Hepatic stellate cell (primary cell): Measurements from ENCODE around the gene OSBPL5.

Experiments used
- DNase-seq: peaks from one replicate; pipeline ENCODE4 v3.0.0; 2011; ENCODE audit warnings: low spot score

Gene OSBPL5

DNA sequence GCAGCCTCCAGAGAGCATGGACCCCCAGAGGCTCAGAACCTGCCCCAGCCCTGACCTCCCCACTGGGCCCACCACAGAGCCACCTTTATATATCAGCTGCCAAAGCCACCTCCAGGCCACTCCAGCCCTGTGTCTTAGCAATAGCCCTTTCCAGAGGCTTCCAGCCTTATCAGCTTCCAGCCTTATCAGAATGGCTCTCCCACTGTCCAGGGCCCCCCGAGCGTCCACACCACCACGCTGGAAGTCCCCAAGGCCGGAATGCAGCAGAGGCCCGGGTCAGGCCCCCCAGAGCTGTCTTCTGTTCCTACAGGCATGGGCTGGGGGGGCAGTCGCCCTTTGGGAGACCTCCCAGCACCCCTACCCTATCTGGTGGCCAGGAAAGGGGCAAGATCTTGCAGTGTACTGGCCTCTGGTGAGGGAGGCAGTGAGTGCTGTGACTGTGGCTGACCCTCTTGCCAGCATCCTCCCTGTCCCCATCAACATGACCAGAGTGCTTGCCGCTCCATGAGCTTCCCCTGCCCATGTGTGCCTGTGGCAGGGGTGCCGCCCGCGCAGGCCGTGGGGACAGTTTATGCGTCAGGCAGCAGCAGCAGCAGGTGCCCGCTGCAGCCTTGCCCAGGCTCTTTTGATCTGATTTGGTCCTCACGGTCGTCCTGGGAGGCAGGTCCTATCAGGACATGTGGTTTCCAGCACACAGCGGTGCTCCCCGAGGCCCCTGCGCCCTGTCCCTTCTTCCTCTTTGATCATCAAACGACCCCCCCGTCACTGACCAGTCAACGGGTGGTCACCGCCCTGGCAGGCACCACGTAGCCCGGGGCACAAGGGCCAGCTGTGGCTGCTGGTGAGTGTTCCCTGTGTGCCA, 15.9 kb downstream of the OSBPL5 start:
- DNase-seq = no peak

DNA sequence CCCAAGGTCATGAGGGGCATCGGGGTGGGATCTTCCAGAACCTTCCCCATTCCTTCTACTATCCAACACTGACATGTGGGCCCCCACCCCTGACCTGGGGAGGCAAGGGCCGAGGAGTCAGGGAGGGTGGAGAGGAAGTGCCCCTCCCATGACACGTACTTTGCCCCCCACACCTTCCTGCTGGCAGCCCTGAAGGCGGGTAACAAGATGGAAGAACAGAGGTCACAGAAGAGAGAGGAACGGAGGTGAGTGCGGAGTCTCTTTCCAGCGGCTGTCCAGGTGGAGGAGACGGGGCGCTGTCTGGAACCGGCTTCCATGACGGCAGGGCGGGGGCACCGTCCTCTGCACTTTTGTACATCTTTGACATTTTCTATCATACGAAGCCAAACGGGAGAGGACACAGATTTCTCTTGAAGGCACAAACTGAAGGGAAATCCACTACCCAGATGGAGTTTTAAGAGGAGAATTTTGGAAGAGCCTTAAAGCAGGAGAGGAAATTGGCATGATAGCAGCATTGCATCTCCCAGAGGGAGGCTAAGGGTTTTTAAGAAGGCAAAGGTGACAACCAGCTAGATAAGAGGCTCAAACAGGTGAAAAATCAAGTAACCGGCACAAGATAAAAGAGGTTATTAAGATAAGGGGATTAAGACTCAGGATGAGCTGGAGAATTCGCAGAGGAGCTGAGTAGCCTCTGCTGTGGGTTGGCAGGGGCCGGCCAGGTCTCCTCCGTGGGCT, 16.7 kb downstream of the OSBPL5 start:
- DNase-seq = no peak

DNA sequence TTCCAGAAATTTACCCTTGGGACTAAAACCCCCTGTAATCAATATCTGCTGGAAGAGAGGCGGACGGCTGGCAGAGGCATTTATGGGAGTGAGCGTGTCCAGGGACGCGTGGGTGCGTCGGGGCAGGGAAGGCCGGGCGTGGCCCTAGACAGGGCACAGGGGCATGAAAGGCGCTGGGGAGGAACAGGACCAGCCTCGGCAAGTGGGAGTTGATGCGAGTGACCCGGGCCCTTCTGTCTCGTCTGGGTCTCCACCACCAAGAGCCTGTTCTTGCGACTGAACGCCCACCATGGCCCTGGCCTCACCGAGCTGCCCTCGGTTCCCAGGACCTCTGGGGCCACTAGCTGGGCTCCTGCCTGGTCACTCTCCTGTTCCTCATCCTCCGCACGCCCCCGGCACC, 17.5 kb downstream of the OSBPL5 start:
- no peak for DNase-seq

GRCh38 chr11:3147257-3147619, 17.9 kb downstream of the OSBPL5 start:
- peak; percentile 58 for DNase-seq

DNA sequence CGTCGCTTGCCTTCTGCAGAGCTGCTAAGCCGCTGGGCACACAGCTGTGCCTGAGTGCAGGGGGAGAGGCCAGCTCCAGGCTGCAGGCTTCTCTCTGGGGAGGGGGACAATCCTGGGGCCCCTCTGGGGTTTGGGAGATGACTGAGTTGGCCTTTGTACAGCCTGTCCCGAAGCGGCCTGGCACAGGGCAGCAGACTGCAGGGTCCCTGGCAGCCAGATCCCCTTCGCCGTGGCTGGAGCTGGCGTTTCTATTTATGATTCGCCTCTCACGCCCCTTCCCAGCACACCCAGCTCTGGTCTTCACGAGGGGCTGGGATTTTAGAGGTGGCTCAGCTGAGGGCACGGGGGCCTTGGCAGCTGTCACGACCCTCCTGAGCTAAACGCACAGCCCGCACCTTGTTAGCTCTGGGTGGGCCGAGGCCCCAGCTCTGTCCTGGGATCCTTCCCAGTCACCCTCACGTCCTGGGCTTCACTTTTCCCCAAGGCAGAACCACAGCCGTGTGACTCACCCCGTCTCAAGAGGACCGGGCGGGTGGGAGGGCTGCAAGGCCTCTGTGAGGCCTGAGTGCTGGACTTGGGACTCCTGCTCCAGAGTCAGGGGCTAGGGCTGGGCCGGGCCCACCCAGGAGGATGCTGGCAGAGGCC, 18.4 kb downstream of the OSBPL5 start:
- peak; percentile 99 for DNase-seq

- no peak for DNase-seq
These were observed 19.9 kb downstream of the OSBPL5 start for GRCh38 chr11:3145206-3145520.

DNA sequence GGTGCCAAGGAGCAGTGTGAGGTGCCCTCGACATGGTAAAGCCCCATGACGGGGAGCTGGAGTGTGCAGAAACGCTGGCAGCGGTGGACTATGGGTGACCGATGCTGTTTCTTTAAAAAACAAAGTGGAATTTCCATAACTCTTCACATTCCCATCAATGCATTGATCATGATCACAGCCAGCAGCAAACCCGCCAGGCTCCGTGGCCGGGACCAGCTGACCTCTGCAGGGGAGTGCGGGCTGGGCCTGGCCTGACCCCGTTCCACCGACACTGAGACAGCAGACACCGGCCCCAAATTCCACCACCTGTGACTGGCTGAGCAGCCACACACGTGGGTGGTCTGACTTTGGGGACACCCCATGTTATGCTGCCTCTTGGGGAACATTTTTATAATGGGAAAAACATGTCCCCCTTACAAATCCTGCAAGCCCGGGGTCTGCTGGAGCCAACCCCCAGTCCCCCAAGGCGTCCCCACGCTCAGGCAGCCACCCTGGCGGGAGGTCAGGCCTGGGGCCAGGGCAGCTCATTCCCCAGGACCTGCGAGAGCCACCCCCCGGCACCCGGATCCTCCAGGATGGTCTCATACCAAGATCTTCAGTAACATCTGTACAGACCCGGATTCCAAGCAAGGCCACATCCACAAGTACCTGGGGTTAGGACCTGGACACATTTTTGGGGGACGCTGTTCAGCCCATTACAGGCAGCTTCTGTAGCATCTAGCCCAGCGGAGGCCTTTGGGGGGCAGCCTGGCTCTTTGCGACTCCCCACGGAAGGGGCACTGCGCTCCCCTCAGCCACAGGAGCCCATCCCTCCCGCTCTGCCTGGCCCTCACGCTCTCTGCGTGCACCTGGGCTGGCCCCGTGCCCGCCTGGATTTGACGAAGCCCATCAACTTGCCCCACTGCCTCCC, 20.6 kb downstream of the OSBPL5 start:
- DNase-seq = no peak

- DNase-seq = no peak
These were observed 21.8 kb downstream of the OSBPL5 start for GRCh38 chr11:3143136-3143880.

- DNase-seq = no peak
These were observed 24.9 kb downstream of the OSBPL5 start for GRCh38 chr11:3140291-3140603.

- no peak for DNase-seq
These were observed 25.4 kb downstream of the OSBPL5 start for GRCh38 chr11:3139481-3140290.

DNA sequence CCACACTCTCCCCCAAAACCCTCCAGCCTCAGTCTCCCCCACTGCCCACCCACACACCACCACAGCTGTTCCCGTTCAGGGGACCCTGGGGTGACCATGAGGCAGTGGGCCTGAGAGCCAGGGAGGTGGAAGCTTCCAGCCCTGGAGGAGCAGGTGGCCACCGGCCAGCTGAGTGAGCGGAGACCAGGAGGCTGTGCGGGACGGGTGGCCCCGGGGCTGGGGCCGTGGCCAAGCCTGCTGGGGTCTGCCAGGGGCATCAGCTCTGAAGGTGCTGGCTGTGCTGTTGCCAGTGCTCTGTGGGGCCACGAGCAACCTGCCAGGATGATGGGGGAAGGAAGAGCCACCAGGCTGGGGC, 26.0 kb downstream of the OSBPL5 start:
- no peak for DNase-seq

- DNase-seq = no peak
These were observed 26.7 kb downstream of the OSBPL5 start for GRCh38 chr11:3138178-3139085.

DNA sequence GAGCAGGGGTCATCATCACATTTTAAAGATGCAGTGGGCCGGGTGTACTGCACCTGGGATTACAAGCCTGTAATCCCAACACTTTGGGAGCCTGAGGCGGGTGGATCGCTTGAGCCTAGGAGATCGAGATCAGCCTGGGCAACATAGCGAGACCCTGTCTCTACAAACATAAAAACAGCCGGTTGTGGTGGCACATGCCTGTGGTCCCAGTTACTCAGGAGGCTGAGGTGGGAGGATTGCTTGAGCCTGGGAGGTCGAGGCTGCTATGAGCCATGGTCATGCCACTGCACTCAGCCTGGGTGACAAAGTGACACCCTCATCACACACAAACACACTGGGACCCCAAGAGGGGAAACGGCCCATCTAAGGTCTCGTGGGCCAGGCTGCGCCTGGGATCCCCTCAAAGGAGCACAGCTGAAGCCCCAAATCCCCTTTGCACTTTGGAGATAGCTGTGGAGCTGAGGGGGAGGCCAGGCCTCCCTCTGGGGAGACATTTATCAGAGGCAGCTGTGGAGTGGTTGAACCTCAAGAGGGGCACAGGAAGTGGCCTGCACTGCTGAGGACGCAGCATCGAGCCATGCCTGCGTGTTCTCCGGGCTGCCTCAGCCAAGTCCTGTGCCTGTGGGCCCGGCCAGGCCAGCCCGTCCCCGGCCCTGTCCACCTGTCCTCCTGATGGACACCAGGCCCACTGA, 27.5 kb downstream of the OSBPL5 start:
- DNase-seq = no peak

DNA sequence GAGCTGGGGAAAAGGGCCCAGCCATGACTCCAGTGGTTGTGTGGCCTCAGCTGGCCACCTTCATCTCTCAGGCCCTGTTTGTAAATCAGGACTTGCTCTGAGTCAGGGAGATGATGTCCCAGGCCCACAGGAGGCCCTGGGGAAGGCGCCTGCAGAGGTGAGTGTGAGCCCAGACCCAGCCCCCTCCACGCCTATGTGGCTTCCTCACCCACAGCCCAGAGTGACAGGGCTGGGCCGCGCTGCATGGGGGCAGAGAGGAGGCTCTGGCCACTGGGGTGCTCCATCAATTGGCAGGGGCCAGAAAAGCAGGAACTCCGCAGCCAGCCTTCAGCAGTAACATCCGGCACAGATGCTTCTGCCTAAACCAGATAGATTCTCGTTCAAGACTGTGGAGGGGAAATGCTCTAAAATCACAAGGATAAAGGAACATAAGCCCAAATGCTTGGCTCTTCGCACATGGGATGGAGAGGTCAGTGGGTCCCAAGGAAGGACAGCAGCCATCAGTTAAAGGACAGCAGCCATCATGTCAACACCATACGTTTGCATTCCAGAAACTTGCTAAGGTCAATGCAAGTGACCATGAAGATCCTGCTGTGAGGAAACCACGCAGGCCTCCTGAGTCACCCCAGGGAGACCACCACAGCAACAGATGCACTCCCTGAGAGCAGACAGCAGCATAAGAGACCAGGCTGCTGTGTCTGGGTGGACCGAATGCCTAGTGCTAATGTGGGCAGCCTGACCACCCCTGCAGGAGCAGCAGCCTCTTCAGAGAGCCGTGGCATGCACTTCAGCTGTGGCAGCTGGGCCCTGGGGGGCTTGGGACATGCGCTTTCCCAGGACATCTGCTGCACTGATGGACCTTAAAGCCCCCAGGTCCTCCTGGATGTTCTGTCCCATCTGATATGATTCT, 28.3 kb downstream of the OSBPL5 start:
- DNase-seq = no peak

- DNase-seq = no peak
These were observed 29.3 kb downstream of the OSBPL5 start for GRCh38 chr11:3135481-3136440.

DNA sequence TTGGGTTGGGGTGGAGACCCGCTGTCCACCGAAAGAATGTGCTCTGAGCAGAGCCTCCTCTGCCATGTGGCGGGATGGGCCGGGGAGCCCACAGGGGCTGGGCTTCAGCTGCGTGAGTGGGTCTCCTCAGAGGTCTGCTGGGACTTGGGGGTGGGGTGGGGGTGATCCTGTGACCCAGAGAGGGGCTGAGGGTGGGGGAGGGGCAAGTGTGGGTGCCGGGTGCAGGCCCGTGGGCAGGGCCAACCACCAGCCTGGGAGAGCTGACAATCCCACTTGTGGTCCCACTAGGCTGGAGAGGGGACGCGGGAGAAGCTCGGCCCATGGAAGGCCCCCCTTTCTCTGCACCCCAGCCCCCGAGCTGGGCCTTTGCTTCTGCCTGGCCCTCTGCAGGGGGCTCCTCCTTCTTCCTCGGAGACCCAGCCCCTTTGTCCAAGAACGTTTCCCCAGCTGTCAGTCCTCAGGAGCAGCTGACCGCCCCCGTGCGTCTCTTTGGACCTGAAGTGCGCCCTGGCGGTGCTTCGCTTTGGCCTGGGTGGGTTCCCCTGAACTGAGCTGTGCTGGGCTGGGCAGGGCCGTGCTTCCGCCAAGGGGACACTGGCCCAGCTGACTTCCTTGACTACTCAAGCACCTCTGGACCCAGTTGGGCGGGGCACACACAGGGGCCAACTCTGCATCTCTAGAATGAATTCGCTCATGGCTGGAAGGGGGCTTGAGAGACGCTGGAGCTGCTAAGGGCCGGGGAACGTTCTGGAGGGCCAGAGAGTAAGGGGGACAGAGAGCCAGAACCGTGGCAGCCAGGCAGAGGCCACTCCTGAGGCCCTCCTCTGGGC, 30.2 kb downstream of the OSBPL5 start:
- DNase-seq = no peak
